ENCODE measurements around the gene CDC42SE2.

The CDC42SE2 gene

GRCh38 chr5:131228646-131229045 lies 35.2 kb upstream of the CDC42SE2 start:
- H3K4me3 ChIP-seq (ENCODE audit: low read depth, low read length): no peak overlapping the region
- no peak for TF ChIP-seq CTCF (conservative IDR thresholded peaks at IDR 0.05; ENCODE audit: low read depth, low read length)
- DNase-seq (ENCODE audit: low read depth): peak; percentile 21

GRCh38 chr5:131229623-131230022 lies 34.2 kb upstream of the CDC42SE2 start:
- DNase-seq (ENCODE audit: low read depth): no peak
- no peak for TF ChIP-seq CTCF (conservative IDR thresholded peaks at IDR 0.05; ENCODE audit: low read depth, low read length)
- H3K4me3 ChIP-seq (ENCODE audit: low read depth, low read length): no peak overlapping the region

- TF ChIP-seq CTCF (conservative IDR thresholded peaks at IDR 0.05; ENCODE audit: low read depth, low read length): no peak
- peak; percentile 24 for DNase-seq (ENCODE audit: low read depth)
- no peak overlapping the region for H3K4me3 ChIP-seq (ENCODE audit: low read depth, low read length)
Observed at GRCh38 chr5:131230406-131230805, 33.4 kb upstream of the CDC42SE2 start.

- no peak for DNase-seq (ENCODE audit: low read depth)
- H3K4me3 ChIP-seq (ENCODE audit: low read depth, low read length): no peak overlapping the region
- TF ChIP-seq CTCF (conservative IDR thresholded peaks at IDR 0.05; ENCODE audit: low read depth, low read length): no peak
Observed at GRCh38 chr5:131239686-131240085, 24.2 kb upstream of the CDC42SE2 start.

- no peak for TF ChIP-seq CTCF (conservative IDR thresholded peaks at IDR 0.05; ENCODE audit: low read depth, low read length)
- DNase-seq (ENCODE audit: low read depth): peak; percentile 90
- H3K4me3 ChIP-seq (ENCODE audit: low read depth, low read length): no peak overlapping the region
Observed at GRCh38 chr5:131242728-131243255, 21.1 kb upstream of the CDC42SE2 start.

GRCh38 chr5:131245312-131245711 lies 18.5 kb upstream of the CDC42SE2 start:
- DNase-seq (ENCODE audit: low read depth): no peak
- no peak for TF ChIP-seq CTCF (conservative IDR thresholded peaks at IDR 0.05; ENCODE audit: low read depth, low read length)

GRCh38 chr5:131245948-131246347 lies 17.9 kb upstream of the CDC42SE2 start:
- no peak overlapping the region for H3K4me3 ChIP-seq (ENCODE audit: low read depth, low read length)
- no peak for DNase-seq (ENCODE audit: low read depth)
- TF ChIP-seq CTCF (conservative IDR thresholded peaks at IDR 0.05; ENCODE audit: low read depth, low read length): no peak

More at GRCh38 chr5:131245312-131245711, 18.5 kb upstream of the CDC42SE2 start:
- H3K4me3 ChIP-seq (ENCODE audit: low read depth, low read length): no peak overlapping the region

Data from choroid plexus epithelial cell (primary cell).